CD4-positive, alpha-beta T cell treated with Interleukin-6 at 100 ng/mL for 8 hours (primary cell): ENCODE measurements around the gene MFAP3L.

ENCODE experiments used
- DNase-seq: peaks from one replicate; pipeline ENCODE4 v3.0.0-alpha.2; 2020; ENCODE audit warnings: mixed read lengths, low spot score

MFAP3L gene

DNA sequence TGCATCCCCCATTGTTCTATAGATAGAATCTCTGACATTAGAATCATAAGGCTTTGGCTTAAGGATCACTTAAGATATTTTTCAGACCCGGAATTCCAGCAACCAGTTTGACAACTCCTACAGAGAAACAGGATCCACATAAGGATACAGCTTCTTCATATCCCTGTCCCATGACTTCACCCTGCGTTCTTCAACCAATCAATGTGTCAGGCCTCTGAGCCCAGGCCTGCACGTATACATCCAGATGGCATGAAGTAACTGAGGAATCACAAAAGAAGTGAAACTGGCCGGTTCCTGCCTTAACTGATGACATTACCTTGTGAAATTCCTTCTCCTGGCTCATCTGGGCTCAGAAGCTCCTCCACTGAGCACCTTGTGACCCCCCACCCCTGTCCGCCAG, 85.1 kb downstream of the MFAP3L start:
- DNase-seq = no peak

GRCh38 chr4:169940460-169940859, 85.7 kb downstream of the MFAP3L start:
- no peak for DNase-seq
